Measurements from ENCODE around the gene PTPRE.

DNA sequence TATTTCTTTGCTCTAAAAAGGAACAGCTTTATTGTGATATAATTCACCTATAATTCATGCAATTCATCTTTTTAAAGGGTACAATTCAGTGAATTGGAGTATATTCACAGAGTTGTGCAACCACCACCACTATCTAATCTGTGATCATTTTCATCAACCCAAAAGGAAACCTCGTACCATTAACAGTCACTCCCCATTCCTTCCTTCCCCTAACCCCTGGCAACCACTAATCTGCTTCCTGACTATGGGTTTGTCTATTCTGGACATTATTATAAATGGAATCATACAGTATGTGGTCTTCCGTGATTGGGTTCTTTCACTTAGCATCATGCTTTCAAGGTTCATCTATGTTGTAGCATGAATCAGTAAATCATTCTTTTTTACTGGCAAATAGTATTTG is 167.0 kb downstream of the PTPRE start:
- no peak for TF ChIP-seq POLR2AphosphoS5 (IDR thresholded peaks at IDR 0.05; ENCODE audit: borderline replicate concordance, low read depth, low read length)
- TF ChIP-seq EZH2 (IDR thresholded peaks at IDR 0.05) = no peak
